ENCODE measurements around the gene GPR78.
A peak's percentile ranks its signal among the peaks of the same experiment; 100 is the strongest.

GPR78 gene

GRCh38 chr4:8544282-8544681, 35.9 kb upstream of the GPR78 start:
- ChIA-PET CTCF (interaction anchor here (0.7 kb wide), 1 partner anchor 27 kb away, joined by 3 read pairs; no protein-coding TSS in a partner anchor), POLR2A (no interaction called here)
- peak; percentile 92 for TF ChIP-seq ZNF623 (tag by site-specific recombination; IDR thresholded peaks at IDR 0.05)
- TF ChIP-seq ZBTB10 (tag by site-specific recombination; IDR thresholded peaks at IDR 0.05): no peak
- no peaks in the 10 kb centered on the region for H3K36me3 ChIP-seq (ENCODE audit: control insufficient read depth in 2 of 2, insufficient read depth in 1 of 2, low read length in 2 of 2)
- no peaks in the 10 kb centered on the region for H3K9me3 ChIP-seq (ENCODE audit: control insufficient read depth, insufficient read depth, low read depth, low read length)
- no peaks in the 10 kb centered on the region for H3K4me1 ChIP-seq (ENCODE audit: control insufficient read depth, insufficient read depth, low read length)
- H3K4me3 ChIP-seq (ENCODE audit: low read depth, low read length): no peak overlapping the region
- H3K27ac ChIP-seq (ENCODE audit: extremely low read depth, low read depth, low read length): no peak overlapping the region

- Histone ChIP-seq H3K9me3 (ENCODE audit: control insufficient read depth, insufficient read depth, low read depth, low read length) (no peaks in the 10 kb centered on the region), H3K4me3 (ENCODE audit: low read depth, low read length) (no peak overlapping the region), H3K4me1 (ENCODE audit: control insufficient read depth, insufficient read depth, low read length) (no peaks in the 10 kb centered on the region), H3K27ac (ENCODE audit: extremely low read depth, low read depth, low read length) (no peak overlapping the region), H3K36me3 (ENCODE audit: control insufficient read depth in 2 of 2, insufficient read depth in 1 of 2, low read length in 2 of 2) (no peaks in the 10 kb centered on the region)
- no peak for TF ChIP-seq ZNF19 (tag by site-specific recombination; IDR thresholded peaks at IDR 0.05; ENCODE audit: low read depth)
- ChIA-PET CTCF (interaction anchor here (2.9 kb wide), 1 partner anchor 77 kb away, joined by 13 read pairs; no protein-coding TSS in a partner anchor), POLR2A (no interaction called here)
Observed at GRCh38 chr4:8544741-8545438, 35.3 kb upstream of the GPR78 start.

- no peaks in the 10 kb centered on the region for H3K36me3 ChIP-seq (ENCODE audit: control insufficient read depth in 2 of 2, insufficient read depth in 1 of 2, low read length in 2 of 2)
- ChIA-PET POLR2A (no interaction called here), CTCF (interaction anchor here (2.9 kb wide), 1 partner anchor 77 kb away, joined by 13 read pairs; no protein-coding TSS in a partner anchor)
- no peaks in the 10 kb centered on the region for H3K9me3 ChIP-seq (ENCODE audit: control insufficient read depth, insufficient read depth, low read depth, low read length)
- no peak overlapping the region for H3K27ac ChIP-seq (ENCODE audit: extremely low read depth, low read depth, low read length)
- no peaks in the 10 kb centered on the region for H3K4me1 ChIP-seq (ENCODE audit: control insufficient read depth, insufficient read depth, low read length)
- TF ChIP-seq ZNF221 (tag by site-specific recombination; IDR thresholded peaks at IDR 0.05; ENCODE audit: borderline replicate concordance) (no peak), KLF7 (tag by site-specific recombination; IDR thresholded peaks at IDR 0.05; ENCODE audit: borderline replicate concordance) (no peak), ZBTB11 (tag by site-specific recombination; conservative IDR thresholded peaks at IDR 0.05; ENCODE audit: low read depth) (no peak), ZNF610 (tag by site-specific recombination; IDR thresholded peaks at IDR 0.05; ENCODE audit: borderline replicate concordance) (no peak), GLI2 (tag by site-specific recombination; IDR thresholded peaks at IDR 0.05; ENCODE audit: borderline replicate concordance, low read depth) (no peak), ZBTB44 (tag by site-specific recombination; IDR thresholded peaks at IDR 0.05) (no peak), PRDM4 (tag by site-specific recombination; IDR thresholded peaks at IDR 0.05) (no peak), ZNF2 (tag by site-specific recombination; IDR thresholded peaks at IDR 0.05) (no peak), ZNF677 (tag by site-specific recombination; IDR thresholded peaks at IDR 0.05) (no peak), HOXD13 (CRISPR knock-in tag; IDR thresholded peaks at IDR 0.05; ENCODE audit: borderline replicate concordance) (no peak), ZNF175 (tag by site-specific recombination; IDR thresholded peaks at IDR 0.05) (no peak), SALL2 (tag by site-specific recombination; IDR thresholded peaks at IDR 0.05; ENCODE audit: borderline replicate concordance) (no peak), SCRT1 (tag by site-specific recombination; IDR thresholded peaks at IDR 0.05; ENCODE audit: borderline replicate concordance) (no peak)
- no peak overlapping the region for H3K4me3 ChIP-seq (ENCODE audit: low read depth, low read length)
Observed at GRCh38 chr4:8545439-8545765, 34.8 kb upstream of the GPR78 start.

Measured in HEK293 (cell line).